HG03135 (cell line): ENCODE results near the gene CASKIN1.

ENCODE experiments used
- ATAC-seq: cut with Tn5 transposase; IDR thresholded peaks from one replicate; pipeline ENCODE4 v1.9.1; 2021; ENCODE audit warnings: mild to moderate bottlenecking, moderate library complexity; ENCODE audit not compliant: unreplicated experiment

Gene CASKIN1

GRCh38 chr16:2157480-2158261 lies 38.7 kb downstream of the CASKIN1 start:
- ATAC-seq = no peak

- ATAC-seq = no peak
These were observed 39.6 kb downstream of the CASKIN1 start for GRCh38 chr16:2156849-2157224.

- no peak for ATAC-seq
These were observed 40.2 kb downstream of the CASKIN1 start for GRCh38 chr16:2155977-2156848.

GRCh38 chr16:2155091-2155950 lies 41.1 kb downstream of the CASKIN1 start, which contains the start of gene TRAF7:
TSS of gene TRAF7 (plus strand) at chr16:2155782. CDS start at chr16:2163921, 8,139 bp downstream.
- ATAC-seq = peak; percentile 85

GRCh38 chr16:2154533-2155090 lies 41.8 kb downstream of the CASKIN1 start:
- ATAC-seq = no peak

- ATAC-seq = no peak
These were observed 43.5 kb downstream of the CASKIN1 start for GRCh38 chr16:2152695-2153506.

- no peak for ATAC-seq
These were observed 45.0 kb downstream of the CASKIN1 start for GRCh38 chr16:2151188-2152091.

- no peak for ATAC-seq
These were observed 45.8 kb downstream of the CASKIN1 start for GRCh38 chr16:2150418-2151187.

- ATAC-seq = no peak
These were observed 46.6 kb downstream of the CASKIN1 start for GRCh38 chr16:2149630-2150417.

GRCh38 chr16:2148714-2149629 lies 47.4 kb downstream of the CASKIN1 start:
- no peak for ATAC-seq

GRCh38 chr16:2147981-2148671 lies 48.3 kb downstream of the CASKIN1 start, which contains the start of gene RAB26:
TSS of gene RAB26 (plus strand) at chr16:2148625. CDS start at chr16:2148784, 159 bp downstream.
- no peak for ATAC-seq

- no peak for ATAC-seq
These were observed 49.0 kb downstream of the CASKIN1 start for GRCh38 chr16:2147378-2147777.

- ATAC-seq = no peak
These were observed 50.6 kb downstream of the CASKIN1 start for GRCh38 chr16:2145843-2146242.

- ATAC-seq = no peak
These were observed 52.4 kb downstream of the CASKIN1 start for GRCh38 chr16:2143878-2144485.
